PFSK-1 (cell line): ENCODE measurements around the gene DCLK2.

Source experiments
- FOXP2 ChIP-seq: optimal IDR thresholded peaks from 2 replicates; pipeline ENCODE3; 2011; ENCODE audit warnings: borderline replicate concordance, control low read depth, inconsistent platforms; ENCODE audit not compliant: insufficient read depth; ENCODE audit errors: extremely low read length, extremely low read depth
- POLR2AphosphoS5 ChIP-seq: IDR thresholded peaks from 2 replicates; pipeline ENCODE4 v1.6.1; 2012; ENCODE audit warnings: low read depth, mild to moderate bottlenecking, control low read depth, low read length, moderate library complexity
- SIN3A ChIP-seq: IDR thresholded peaks from 2 replicates; pipeline ENCODE4 v1.6.1; 2012; ENCODE audit warnings: mild to moderate bottlenecking, low read length, moderate library complexity, borderline replicate concordance; ENCODE audit not compliant: insufficient read depth
- TAF1 ChIP-seq: IDR thresholded peaks from 2 replicates; pipeline ENCODE4 v1.6.1; 2012; ENCODE audit warnings: low read length, control low read depth, borderline replicate concordance; ENCODE audit not compliant: insufficient read depth
- TF ChIP-seq, protein P1 (sequence below), 2 experiments: IDR thresholded peaks; 2 replicates each; pipeline versions ENCODE4 v1.6.1 to v1.8.0; 2011 to 2012; ENCODE audit warnings: low read depth in 2 of 2, low read length in 2 of 2, control low read depth in 1 of 2, inconsistent platforms in 1 of 2, mild to moderate bottlenecking in 1 of 2, moderate library complexity in 1 of 2; ENCODE audit not compliant: insufficient read depth in 1 of 2

Gene DCLK2

GRCh38 chr4:150176547-150176946, 98.3 kb downstream of the DCLK2 start:
- TF ChIP-seq FOXP2 (no peak), POLR2AphosphoS5 (peak; percentile 63; the same call in 1 of the 2 replicates)

DNA sequence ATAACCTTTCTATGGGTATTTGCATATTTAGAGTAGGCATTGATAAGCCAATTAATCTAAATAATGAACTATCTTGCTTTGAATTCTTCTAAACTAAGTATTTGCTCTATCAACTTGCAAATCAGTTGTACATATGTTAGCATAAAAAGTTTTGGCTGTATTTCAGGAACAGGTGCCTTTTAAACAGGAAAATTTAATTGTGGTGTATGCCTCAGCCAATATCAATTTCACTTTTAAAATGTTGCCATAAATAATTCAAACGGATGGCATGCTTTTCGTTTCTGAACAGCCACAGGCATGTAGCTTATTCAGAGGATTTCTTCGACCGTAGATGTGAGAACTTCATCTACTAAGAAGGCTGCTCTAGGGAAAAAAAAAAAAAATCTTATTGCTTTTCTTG, 99.9 kb downstream of the DCLK2 start:
- no peak for TF ChIP-seq POLR2AphosphoS5
- TF ChIP-seq TAF1, result no peak
- TF ChIP-seq SIN3A, result no peak
- no peak for TF ChIP-seq FOXP2
- TF ChIP-seq, protein P1, sequence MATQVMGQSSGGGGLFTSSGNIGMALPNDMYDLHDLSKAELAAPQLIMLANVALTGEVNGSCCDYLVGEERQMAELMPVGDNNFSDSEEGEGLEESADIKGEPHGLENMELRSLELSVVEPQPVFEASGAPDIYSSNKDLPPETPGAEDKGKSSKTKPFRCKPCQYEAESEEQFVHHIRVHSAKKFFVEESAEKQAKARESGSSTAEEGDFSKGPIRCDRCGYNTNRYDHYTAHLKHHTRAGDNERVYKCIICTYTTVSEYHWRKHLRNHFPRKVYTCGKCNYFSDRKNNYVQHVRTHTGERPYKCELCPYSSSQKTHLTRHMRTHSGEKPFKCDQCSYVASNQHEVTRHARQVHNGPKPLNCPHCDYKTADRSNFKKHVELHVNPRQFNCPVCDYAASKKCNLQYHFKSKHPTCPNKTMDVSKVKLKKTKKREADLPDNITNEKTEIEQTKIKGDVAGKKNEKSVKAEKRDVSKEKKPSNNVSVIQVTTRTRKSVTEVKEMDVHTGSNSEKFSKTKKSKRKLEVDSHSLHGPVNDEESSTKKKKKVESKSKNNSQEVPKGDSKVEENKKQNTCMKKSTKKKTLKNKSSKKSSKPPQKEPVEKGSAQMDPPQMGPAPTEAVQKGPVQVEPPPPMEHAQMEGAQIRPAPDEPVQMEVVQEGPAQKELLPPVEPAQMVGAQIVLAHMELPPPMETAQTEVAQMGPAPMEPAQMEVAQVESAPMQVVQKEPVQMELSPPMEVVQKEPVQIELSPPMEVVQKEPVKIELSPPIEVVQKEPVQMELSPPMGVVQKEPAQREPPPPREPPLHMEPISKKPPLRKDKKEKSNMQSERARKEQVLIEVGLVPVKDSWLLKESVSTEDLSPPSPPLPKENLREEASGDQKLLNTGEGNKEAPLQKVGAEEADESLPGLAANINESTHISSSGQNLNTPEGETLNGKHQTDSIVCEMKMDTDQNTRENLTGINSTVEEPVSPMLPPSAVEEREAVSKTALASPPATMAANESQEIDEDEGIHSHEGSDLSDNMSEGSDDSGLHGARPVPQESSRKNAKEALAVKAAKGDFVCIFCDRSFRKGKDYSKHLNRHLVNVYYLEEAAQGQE (IDR thresholded peaks at IDR 0.05; ENCODE audit: insufficient read depth in 1 of 2, low read depth in 2 of 2, low read length in 2 of 2), result no peak

GRCh38 chr4:150181536-150181935, 103.3 kb downstream of the DCLK2 start:
- TF ChIP-seq POLR2AphosphoS5 (no peak), TAF1 (no peak), SIN3A (no peak), FOXP2 (no peak)
- TF ChIP-seq, protein P1 (IDR thresholded peaks at IDR 0.05; ENCODE audit: insufficient read depth in 1 of 2, low read depth in 2 of 2, low read length in 2 of 2), result no peak

- TF ChIP-seq SIN3A (no peak), FOXP2 (no peak), POLR2AphosphoS5 (no peak), TAF1 (no peak)
- TF ChIP-seq, protein P1 (IDR thresholded peaks at IDR 0.05; ENCODE audit: insufficient read depth in 1 of 2, low read depth in 2 of 2, low read length in 2 of 2), result no peak
Measured at GRCh38 chr4:150182794-150183193, 104.5 kb downstream of the DCLK2 start.

DNA sequence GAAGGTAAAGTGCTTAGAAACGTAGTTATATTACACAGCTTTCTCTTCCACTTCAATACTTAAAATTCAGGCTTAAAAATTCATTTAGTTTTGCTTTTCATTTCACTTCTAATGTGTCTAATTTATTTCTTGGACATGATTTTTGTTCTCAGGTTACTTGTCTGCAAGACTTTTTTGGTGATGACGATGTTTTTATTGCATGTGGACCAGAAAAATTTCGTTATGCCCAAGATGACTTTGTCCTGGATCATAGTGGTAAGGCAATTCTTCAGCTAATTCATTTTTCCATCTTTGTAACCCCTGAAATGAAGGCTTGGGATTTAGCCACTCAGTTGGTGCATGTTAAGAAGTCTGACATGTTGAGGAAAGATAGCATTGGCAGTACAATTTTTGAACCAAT, 114.7 kb downstream of the DCLK2 start:
- TF ChIP-seq, protein P1 (IDR thresholded peaks at IDR 0.05; ENCODE audit: insufficient read depth in 1 of 2, low read depth in 2 of 2, low read length in 2 of 2), result no peak
- no peak for TF ChIP-seq TAF1
- TF ChIP-seq POLR2AphosphoS5, result no peak
- no peak for TF ChIP-seq SIN3A
- no peak for TF ChIP-seq FOXP2

DNA sequence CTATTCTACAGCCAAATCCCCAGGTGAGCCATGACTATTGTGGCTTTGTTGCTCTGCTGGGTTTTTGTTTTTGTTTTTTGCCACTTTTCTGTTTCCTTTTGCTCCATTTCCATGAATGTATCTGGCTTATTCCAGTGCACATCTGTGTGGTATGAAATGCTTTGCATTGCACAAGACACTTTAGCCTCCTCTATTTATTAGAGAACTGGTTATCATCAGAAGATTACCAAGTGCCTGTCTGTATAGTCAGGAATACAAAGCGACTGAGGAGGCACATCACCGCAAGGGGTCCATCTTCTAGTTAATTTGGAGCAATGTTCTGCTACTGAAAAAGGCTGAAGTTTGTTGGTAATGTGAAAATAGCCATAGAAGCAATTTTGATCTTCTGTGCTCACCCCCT, 120.8 kb downstream of the DCLK2 start:
- TF ChIP-seq TAF1, result no peak
- TF ChIP-seq, protein P1 (IDR thresholded peaks at IDR 0.05; ENCODE audit: insufficient read depth in 1 of 2, low read depth in 2 of 2, low read length in 2 of 2), result no peak
- TF ChIP-seq POLR2AphosphoS5, result no peak
- no peak for TF ChIP-seq FOXP2
- no peak for TF ChIP-seq SIN3A
